ENCODE measurements around the gene ITGAE.
A peak's percentile ranks its signal among the peaks of the same experiment; 100 is the strongest.

The ITGAE gene

DNA sequence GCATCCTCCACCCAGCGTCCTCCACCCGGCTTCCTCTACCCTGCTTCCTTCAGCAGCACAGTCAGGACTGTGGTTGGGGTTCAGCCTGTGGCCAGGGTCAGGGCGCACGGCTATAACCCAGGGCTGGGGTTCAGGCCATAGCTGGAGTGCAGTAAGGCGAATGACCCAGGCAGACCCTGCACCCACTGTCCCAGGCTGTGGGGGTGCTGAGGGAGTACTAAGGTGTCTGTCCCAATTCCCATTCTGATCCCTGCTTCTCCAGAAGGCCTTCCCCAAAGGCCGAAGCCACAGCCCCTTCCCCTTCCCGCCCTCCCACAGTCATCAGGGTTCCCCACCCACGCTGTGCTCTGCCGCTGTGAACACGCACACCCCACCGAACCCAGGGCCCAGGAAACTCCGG lies 119.9 kb downstream of the ITGAE start:
- Histone ChIP-seq H3K4me1 (ENCODE audit: control insufficient read depth, insufficient read depth, low read length) (no peaks in the 10 kb centered on the region), H3K36me3 (ENCODE audit: control insufficient read depth in 2 of 2, insufficient read depth in 1 of 2, low read length in 2 of 2) (no peaks in the 10 kb centered on the region), H3K9me3 (ENCODE audit: control insufficient read depth, insufficient read depth, low read depth, low read length) (no peaks in the 10 kb centered on the region), H3K4me3 (ENCODE audit: low read depth, low read length) (no peak overlapping the region), H3K27ac (ENCODE audit: extremely low read depth, low read depth, low read length) (no peak overlapping the region)
- CTCF ChIA-PET = interaction anchor here (0.5 kb wide), 1 partner anchor 943 kb away, joined by 5 read pairs; no protein-coding TSS in a partner anchor
- no peak for TF ChIP-seq ZNF140 (tag by site-specific recombination; IDR thresholded peaks at IDR 0.05)
- TF ChIP-seq ZNF132 (tag by site-specific recombination; IDR thresholded peaks at IDR 0.05; ENCODE audit: borderline replicate concordance) = no peak
- no peak for TF ChIP-seq ZNF350 (tag by site-specific recombination; IDR thresholded peaks at IDR 0.05)
- no peak for TF ChIP-seq ZNF571 (tag by site-specific recombination; IDR thresholded peaks at IDR 0.05)
- TF ChIP-seq GLI4 (tag by site-specific recombination; IDR thresholded peaks at IDR 0.05) = no peak
- TF ChIP-seq, protein P1, sequence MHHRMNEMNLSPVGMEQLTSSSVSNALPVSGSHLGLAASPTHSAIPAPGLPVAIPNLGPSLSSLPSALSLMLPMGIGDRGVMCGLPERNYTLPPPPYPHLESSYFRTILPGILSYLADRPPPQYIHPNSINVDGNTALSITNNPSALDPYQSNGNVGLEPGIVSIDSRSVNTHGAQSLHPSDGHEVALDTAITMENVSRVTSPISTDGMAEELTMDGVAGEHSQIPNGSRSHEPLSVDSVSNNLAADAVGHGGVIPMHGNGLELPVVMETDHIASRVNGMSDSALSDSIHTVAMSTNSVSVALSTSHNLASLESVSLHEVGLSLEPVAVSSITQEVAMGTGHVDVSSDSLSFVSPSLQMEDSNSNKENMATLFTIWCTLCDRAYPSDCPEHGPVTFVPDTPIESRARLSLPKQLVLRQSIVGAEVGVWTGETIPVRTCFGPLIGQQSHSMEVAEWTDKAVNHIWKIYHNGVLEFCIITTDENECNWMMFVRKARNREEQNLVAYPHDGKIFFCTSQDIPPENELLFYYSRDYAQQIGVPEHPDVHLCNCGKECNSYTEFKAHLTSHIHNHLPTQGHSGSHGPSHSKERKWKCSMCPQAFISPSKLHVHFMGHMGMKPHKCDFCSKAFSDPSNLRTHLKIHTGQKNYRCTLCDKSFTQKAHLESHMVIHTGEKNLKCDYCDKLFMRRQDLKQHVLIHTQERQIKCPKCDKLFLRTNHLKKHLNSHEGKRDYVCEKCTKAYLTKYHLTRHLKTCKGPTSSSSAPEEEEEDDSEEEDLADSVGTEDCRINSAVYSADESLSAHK (tag by site-specific recombination; IDR thresholded peaks at IDR 0.05) = no peak
- POLR2A ChIA-PET = no interaction called here

DNA sequence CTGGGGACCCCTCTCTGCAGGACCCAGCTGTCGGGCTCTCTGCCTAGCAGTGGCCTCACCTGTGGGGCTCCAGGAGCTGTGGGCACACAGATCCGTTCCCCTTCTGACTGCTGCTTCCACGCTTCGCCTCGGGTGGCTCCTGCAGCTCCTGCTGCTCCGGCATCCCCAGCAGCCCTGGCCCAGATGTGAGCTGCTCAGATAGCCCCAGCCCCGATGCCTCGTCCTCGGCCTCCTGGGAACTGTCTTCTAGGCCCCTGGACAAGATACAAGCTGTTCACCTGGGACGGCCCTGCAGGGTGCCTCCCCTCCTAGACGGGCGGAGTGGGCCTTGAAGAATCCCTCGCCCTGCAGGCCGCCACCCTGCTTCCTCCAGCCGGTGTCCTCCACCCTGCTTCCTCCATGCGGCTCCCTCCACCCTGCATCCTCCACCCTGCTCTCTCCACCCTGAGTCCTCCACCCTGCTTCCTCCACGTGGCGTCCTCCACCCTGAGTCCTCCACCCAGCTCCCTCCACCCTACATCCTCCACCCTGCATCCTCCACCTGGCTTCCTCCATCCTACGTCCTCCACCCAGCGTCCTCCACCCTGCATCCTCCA lies 121.4 kb downstream of the ITGAE start:
- Histone ChIP-seq H3K4me3 (ENCODE audit: low read depth, low read length) (no peak overlapping the region), H3K27ac (ENCODE audit: extremely low read depth, low read depth, low read length) (no peak overlapping the region), H3K9me3 (ENCODE audit: control insufficient read depth, insufficient read depth, low read depth, low read length) (no peaks in the 10 kb centered on the region), H3K36me3 (ENCODE audit: control insufficient read depth in 2 of 2, insufficient read depth in 1 of 2, low read length in 2 of 2) (no peaks in the 10 kb centered on the region), H3K4me1 (ENCODE audit: control insufficient read depth, insufficient read depth, low read length) (no peaks in the 10 kb centered on the region)
- ChIA-PET CTCF (interaction anchor here (0.6 to 1.0 kb wide), 2 partner anchors 9 to 143 kb away, joined by 3 read pairs; no protein-coding TSS in a partner anchor), POLR2A (interaction anchor here (1.6 kb wide), 1 partner anchor 11 kb away, joined by 4 read pairs; the partner anchor contains the start of gene EMC6)
- TF ChIP-seq, protein P2, sequence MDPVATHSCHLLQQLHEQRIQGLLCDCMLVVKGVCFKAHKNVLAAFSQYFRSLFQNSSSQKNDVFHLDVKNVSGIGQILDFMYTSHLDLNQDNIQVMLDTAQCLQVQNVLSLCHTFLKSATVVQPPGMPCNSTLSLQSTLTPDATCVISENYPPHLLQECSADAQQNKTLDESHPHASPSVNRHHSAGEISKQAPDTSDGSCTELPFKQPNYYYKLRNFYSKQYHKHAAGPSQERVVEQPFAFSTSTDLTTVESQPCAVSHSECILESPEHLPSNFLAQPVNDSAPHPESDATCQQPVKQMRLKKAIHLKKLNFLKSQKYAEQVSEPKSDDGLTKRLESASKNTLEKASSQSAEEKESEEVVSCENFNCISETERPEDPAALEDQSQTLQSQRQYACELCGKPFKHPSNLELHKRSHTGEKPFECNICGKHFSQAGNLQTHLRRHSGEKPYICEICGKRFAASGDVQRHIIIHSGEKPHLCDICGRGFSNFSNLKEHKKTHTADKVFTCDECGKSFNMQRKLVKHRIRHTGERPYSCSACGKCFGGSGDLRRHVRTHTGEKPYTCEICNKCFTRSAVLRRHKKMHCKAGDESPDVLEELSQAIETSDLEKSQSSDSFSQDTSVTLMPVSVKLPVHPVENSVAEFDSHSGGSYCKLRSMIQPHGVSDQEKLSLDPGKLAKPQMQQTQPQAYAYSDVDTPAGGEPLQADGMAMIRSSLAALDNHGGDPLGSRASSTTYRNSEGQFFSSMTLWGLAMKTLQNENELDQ (tag by site-specific recombination; IDR thresholded peaks at IDR 0.05; ENCODE audit: low read depth) = no peak
- no peak for TF ChIP-seq GLI4 (tag by site-specific recombination; IDR thresholded peaks at IDR 0.05)
- TF ChIP-seq, protein P1 (tag by site-specific recombination; IDR thresholded peaks at IDR 0.05) = no peak
- TF ChIP-seq TCF7L2 (IDR thresholded peaks at IDR 0.05; ENCODE audit: borderline replicate concordance, low read depth, low read length) = no peak
- TF ChIP-seq ZNF157 (tag by site-specific recombination; IDR thresholded peaks at IDR 0.05) = no peak
- peak; percentile 41; the same call in 1 of the 2 replicates for TF ChIP-seq ZBTB17 (tag by site-specific recombination; IDR thresholded peaks at IDR 0.05)
- TF ChIP-seq, protein P3, sequence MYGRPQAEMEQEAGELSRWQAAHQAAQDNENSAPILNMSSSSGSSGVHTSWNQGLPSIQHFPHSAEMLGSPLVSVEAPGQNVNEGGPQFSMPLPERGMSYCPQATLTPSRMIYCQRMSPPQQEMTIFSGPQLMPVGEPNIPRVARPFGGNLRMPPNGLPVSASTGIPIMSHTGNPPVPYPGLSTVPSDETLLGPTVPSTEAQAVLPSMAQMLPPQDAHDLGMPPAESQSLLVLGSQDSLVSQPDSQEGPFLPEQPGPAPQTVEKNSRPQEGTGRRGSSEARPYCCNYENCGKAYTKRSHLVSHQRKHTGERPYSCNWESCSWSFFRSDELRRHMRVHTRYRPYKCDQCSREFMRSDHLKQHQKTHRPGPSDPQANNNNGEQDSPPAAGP (tag by site-specific recombination; IDR thresholded peaks at IDR 0.05) = peak; percentile 75; the same call in 1 of the 2 replicates
- TF ChIP-seq KLF1 (tag by site-specific recombination; IDR thresholded peaks at IDR 0.05) = peak; percentile 100
- TF ChIP-seq ZNF2 (tag by site-specific recombination; IDR thresholded peaks at IDR 0.05) = no peak
- TF ChIP-seq RBAK (tag by site-specific recombination; IDR thresholded peaks at IDR 0.05) = no peak
- peak; percentile 31; the same call in 1 of the 2 replicates for TF ChIP-seq GLIS2 (tag by site-specific recombination; IDR thresholded peaks at IDR 0.05)
- no peak for TF ChIP-seq IKZF3 (tag by site-specific recombination; IDR thresholded peaks at IDR 0.05)
- no peak for TF ChIP-seq ZNF571 (tag by site-specific recombination; IDR thresholded peaks at IDR 0.05)
- peak; percentile 53; the same call in 1 of the 2 replicates for TF ChIP-seq ZNF600 (tag by site-specific recombination; IDR thresholded peaks at IDR 0.05)
- TF ChIP-seq ZNF48 (tag by site-specific recombination; IDR thresholded peaks at IDR 0.05) = no peak
- no peak for TF ChIP-seq MYNN (tag by site-specific recombination; IDR thresholded peaks at IDR 0.05; ENCODE audit: borderline replicate concordance)
- 0 out of 2 replicates have a peak, but pooled peaks have one; percentile 34 for TF ChIP-seq KLF8 (tag by site-specific recombination; IDR thresholded peaks at IDR 0.05)

Measured in HEK293 (cell line).